Glutamatergic neuron (in vitro differentiated cells): ENCODE measurements around the gene NUTM2E. TPM values are rescaled to one million over a fixed set of nuclear protein-coding genes. Genes with fewer than 3 reads are reported as not detected.
"Not testable (repeated sequence)": the region's sequence is repeated elsewhere in the genome, so short reads cannot be mapped to it uniquely, and the experiment has no call there.

ENCODE experiments used
- DNase-seq: peaks from one replicate; pipeline ENCODE4 v3.0.0; 2022
- H3K27ac Mint-ChIP-seq: one replicate; pipeline ENCODE4 v1.8.0; 2020; ENCODE audit warnings: mild to moderate bottlenecking, mixed read lengths, inconsistent platforms; ENCODE audit not compliant: unreplicated experiment
- H3K27me3 Mint-ChIP-seq: one replicate; pipeline ENCODE4 v1.8.0; 2020; ENCODE audit warnings: mild to moderate bottlenecking, moderate library complexity, mixed read lengths, inconsistent platforms; ENCODE audit not compliant: unreplicated experiment
- H3K36me3 Mint-ChIP-seq: one replicate; pipeline ENCODE4 v1.8.0; 2020; ENCODE audit warnings: mild to moderate bottlenecking, mixed read lengths, inconsistent platforms; ENCODE audit not compliant: unreplicated experiment
- H3K4me1 Mint-ChIP-seq: one replicate; pipeline ENCODE4 v1.8.0; 2020; ENCODE audit warnings: mild to moderate bottlenecking, low read depth, mixed read lengths, inconsistent platforms; ENCODE audit not compliant: unreplicated experiment
- H3K4me3 Mint-ChIP-seq: one replicate; pipeline ENCODE4 v1.8.0; 2020; ENCODE audit warnings: mild to moderate bottlenecking, mixed read lengths, inconsistent platforms; ENCODE audit not compliant: unreplicated experiment
- H3K9me3 Mint-ChIP-seq: one replicate; pipeline ENCODE4 v1.8.0; 2020; ENCODE audit warnings: mild to moderate bottlenecking, moderate library complexity, mixed read lengths, inconsistent platforms; ENCODE audit not compliant: unreplicated experiment
- long read RNA-seq: library from polyadenylated mRNA; unstranded; transcript quantifications from one replicate; pipeline ENCODE4 v2.0.0, GENCODE V29; 2020; ENCODE audit not compliant: unreplicated experiment
- total RNA-seq: library from RNA; stranded (reverse); fragmentation: NEBNext Ultra II Directional; extraction: Animal tissue kit (Norgen Biotek cat#: 25700); gene quantifications from one replicate; pipeline ENCODE4 v1.2.1, GENCODE V29; 2021; ENCODE audit not compliant: unreplicated experiment
- TF ChIP-seq, protein P1 (sequence below): fragments of 200-600 bp; sonication (generic); IDR thresholded peaks from one replicate; pipeline ENCODE4 v1.5.0; 2021; ENCODE audit not compliant: partially characterized antibody, unreplicated experiment

NUTM2E gene
- total RNA-seq = 0.86 TPM
- long read RNA-seq = 0 reads

- peak within 1 kb of the TSS; percentile 64 for H3K27ac Mint-ChIP-seq
Measured at GRCh38 chr10:79826496-79827215, at the start of gene NUTM2E. NUTM2E (plus strand) TSS chr10:79826739; CDS start chr10:79841741, 15,002 bp downstream.

DNA sequence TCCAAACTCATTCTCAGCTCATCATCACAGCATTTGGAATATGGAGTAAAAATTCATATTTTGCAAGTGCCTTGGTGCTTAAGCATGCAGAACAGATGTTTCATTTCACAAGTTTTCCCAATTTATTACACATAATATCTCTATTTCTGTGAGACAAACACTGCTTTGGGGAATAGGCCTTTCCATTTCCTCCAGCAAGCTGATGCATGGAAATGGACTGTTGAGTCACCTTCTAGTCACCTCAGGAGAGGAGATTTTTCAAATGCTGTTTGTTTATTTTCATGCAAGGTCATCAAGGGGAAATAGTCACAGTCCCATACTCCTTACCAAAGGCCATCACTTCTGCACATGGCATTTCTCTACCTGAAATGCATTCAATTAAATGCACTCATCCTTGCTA lies 48.5 kb upstream of the NUTM2E start:
- H3K36me3 Mint-ChIP-seq, H3K4me3 Mint-ChIP-seq, H3K27me3 Mint-ChIP-seq, DNase-seq, H3K9me3 Mint-ChIP-seq, H3K4me1 Mint-ChIP-seq, H3K27ac Mint-ChIP-seq: not testable (repeated sequence)

More at GRCh38 chr10:79826496-79827215, at the start of gene NUTM2E:
- peak within 1 kb of the TSS; percentile 83 for H3K4me3 Mint-ChIP-seq
- not testable (repeated sequence) for H3K36me3 Mint-ChIP-seq, H3K27me3 Mint-ChIP-seq, H3K9me3 Mint-ChIP-seq, H3K4me1 Mint-ChIP-seq
- DNase-seq = peak; percentile 77

- H3K9me3 Mint-ChIP-seq, H3K36me3 Mint-ChIP-seq, H3K27me3 Mint-ChIP-seq, H3K4me3 Mint-ChIP-seq, H3K27ac Mint-ChIP-seq, H3K4me1 Mint-ChIP-seq: not testable (repeated sequence)
- DNase-seq = peak; percentile 75
- TF ChIP-seq, protein P1, sequence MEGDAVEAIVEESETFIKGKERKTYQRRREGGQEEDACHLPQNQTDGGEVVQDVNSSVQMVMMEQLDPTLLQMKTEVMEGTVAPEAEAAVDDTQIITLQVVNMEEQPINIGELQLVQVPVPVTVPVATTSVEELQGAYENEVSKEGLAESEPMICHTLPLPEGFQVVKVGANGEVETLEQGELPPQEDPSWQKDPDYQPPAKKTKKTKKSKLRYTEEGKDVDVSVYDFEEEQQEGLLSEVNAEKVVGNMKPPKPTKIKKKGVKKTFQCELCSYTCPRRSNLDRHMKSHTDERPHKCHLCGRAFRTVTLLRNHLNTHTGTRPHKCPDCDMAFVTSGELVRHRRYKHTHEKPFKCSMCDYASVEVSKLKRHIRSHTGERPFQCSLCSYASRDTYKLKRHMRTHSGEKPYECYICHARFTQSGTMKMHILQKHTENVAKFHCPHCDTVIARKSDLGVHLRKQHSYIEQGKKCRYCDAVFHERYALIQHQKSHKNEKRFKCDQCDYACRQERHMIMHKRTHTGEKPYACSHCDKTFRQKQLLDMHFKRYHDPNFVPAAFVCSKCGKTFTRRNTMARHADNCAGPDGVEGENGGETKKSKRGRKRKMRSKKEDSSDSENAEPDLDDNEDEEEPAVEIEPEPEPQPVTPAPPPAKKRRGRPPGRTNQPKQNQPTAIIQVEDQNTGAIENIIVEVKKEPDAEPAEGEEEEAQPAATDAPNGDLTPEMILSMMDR = peak; percentile 63
Measured at GRCh38 chr10:79779310-79779938, 47.1 kb upstream of the NUTM2E start.

- H3K36me3 Mint-ChIP-seq, H3K9me3 Mint-ChIP-seq, H3K4me1 Mint-ChIP-seq, H3K27me3 Mint-ChIP-seq, DNase-seq, H3K4me3 Mint-ChIP-seq, H3K27ac Mint-ChIP-seq: not testable (repeated sequence)
Measured at GRCh38 chr10:79779992-79780391, 46.5 kb upstream of the NUTM2E start.

DNA sequence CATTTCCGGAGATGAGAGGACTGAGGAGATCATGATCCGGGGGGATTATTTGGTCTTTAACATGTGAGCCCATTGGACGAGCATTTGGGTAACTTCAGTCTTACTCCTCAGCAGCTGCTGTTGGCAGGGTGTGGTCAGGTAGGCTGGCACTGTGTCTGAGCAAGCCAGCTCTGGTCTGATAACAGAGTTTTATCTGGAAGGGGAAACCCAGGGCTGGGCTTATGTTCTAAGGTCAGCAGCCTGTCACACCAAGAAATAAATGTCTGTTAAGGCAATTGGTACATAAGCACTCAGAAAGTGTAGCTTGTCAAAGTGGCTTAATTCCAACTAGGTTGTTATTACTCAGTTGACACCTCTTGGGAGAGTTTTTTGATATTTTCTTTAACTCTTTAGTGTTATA lies 45.0 kb upstream of the NUTM2E start:
- H3K27me3 Mint-ChIP-seq, H3K4me1 Mint-ChIP-seq, H3K36me3 Mint-ChIP-seq, H3K27ac Mint-ChIP-seq, H3K4me3 Mint-ChIP-seq, H3K9me3 Mint-ChIP-seq, DNase-seq: not testable (repeated sequence)

DNA sequence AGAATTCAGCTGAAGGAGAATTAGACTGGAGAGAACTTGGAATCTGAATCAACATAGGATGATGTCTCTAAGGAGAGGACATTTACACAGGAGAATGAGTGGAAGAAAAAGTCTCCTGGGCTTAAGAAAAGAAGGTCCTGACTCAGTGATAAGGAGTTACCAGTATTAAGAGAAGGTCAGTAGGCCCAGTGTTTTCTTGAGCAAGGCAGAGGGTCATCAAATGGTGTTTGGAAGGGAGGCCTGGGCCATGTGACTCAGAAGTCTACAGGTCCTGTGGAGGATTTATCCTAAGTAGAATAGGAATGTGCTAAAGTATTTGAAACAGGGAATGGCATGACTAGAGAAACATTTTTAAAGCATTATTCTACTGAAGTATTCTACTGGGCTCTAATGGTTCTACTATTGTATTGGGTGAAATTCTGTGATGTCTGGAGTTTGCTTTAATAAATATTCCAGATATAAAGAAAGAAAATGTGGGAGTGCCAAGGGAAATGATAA lies 39.0 kb upstream of the NUTM2E start:
- not testable (repeated sequence) for H3K27ac Mint-ChIP-seq, H3K9me3 Mint-ChIP-seq, H3K27me3 Mint-ChIP-seq, H3K4me3 Mint-ChIP-seq, H3K36me3 Mint-ChIP-seq, H3K4me1 Mint-ChIP-seq, DNase-seq

DNA sequence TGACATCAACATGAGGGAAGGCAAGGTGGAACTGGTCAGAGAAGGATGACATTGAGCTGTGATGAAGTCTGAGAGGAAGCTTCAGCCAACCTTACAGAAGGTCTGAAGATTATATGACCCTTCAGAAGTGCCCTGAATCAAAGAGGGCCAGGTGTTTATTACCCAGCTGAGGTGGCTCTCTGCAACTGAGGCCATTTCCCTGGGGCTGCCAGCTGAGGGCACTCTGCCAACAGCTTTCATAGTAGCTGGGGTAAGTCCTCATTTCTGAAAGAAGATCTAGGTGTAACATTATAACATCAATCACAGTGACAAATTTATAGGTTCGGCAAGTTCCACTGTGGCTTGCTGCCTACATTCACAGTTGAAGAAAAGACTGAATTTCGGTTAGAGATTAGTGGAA lies 37.2 kb upstream of the NUTM2E start:
- not testable (repeated sequence) for H3K9me3 Mint-ChIP-seq, H3K27ac Mint-ChIP-seq, H3K36me3 Mint-ChIP-seq, H3K4me3 Mint-ChIP-seq, H3K4me1 Mint-ChIP-seq, DNase-seq, H3K27me3 Mint-ChIP-seq

- H3K27ac Mint-ChIP-seq, H3K36me3 Mint-ChIP-seq, H3K27me3 Mint-ChIP-seq, H3K4me3 Mint-ChIP-seq, DNase-seq, H3K9me3 Mint-ChIP-seq, H3K4me1 Mint-ChIP-seq: not testable (repeated sequence)
Measured at GRCh38 chr10:79791906-79792517, 34.5 kb upstream of the NUTM2E start.

DNA sequence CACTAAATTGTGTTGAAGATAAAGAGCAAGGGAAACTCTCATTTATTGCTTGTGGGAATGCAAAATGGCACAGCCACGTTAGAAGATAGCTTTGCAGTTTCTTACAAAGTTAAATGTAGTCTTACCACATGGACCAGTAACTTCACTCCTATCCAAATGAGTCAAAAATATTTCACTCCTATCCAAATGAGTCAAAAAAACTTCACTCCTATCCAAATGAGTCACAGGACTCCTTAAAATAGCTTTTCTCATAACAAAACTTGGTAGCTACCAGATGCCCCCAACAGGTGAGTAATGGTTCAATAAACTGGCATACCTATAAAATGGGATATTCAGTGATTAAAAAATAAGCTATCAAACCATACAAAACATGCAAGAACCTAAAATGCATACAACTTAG lies 27.2 kb upstream of the NUTM2E start:
- not testable (repeated sequence) for DNase-seq, H3K36me3 Mint-ChIP-seq, H3K27ac Mint-ChIP-seq, H3K4me3 Mint-ChIP-seq, H3K9me3 Mint-ChIP-seq, H3K4me1 Mint-ChIP-seq, H3K27me3 Mint-ChIP-seq

GRCh38 chr10:79805857-79806256 lies 20.7 kb upstream of the NUTM2E start:
- not testable (repeated sequence) for DNase-seq, H3K36me3 Mint-ChIP-seq, H3K4me1 Mint-ChIP-seq, H3K27me3 Mint-ChIP-seq, H3K27ac Mint-ChIP-seq, H3K9me3 Mint-ChIP-seq, H3K4me3 Mint-ChIP-seq

DNA sequence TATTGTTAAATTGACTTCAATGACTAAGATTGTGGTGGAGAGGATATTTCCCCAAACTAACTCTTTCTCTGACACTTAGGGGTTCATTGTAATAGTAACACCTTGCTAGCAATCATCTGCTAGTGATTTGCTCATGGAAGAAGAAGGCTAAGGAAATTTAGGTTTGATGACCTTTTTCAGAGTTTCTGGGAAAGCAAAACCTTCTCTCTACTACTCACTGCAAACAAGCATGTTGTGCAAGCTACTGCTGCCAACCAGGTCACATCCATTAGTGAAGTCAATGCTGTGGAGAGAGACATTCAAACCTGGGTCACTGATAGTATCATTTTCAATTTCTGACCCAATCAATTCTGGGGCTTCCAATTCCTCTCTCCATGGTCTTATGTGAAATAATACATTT lies 14.6 kb upstream of the NUTM2E start:
- not testable (repeated sequence) for H3K36me3 Mint-ChIP-seq, H3K9me3 Mint-ChIP-seq, H3K27ac Mint-ChIP-seq, H3K4me1 Mint-ChIP-seq, H3K4me3 Mint-ChIP-seq, DNase-seq, H3K27me3 Mint-ChIP-seq
